Measurements from ENCODE around the gene WDR89.

DNA sequence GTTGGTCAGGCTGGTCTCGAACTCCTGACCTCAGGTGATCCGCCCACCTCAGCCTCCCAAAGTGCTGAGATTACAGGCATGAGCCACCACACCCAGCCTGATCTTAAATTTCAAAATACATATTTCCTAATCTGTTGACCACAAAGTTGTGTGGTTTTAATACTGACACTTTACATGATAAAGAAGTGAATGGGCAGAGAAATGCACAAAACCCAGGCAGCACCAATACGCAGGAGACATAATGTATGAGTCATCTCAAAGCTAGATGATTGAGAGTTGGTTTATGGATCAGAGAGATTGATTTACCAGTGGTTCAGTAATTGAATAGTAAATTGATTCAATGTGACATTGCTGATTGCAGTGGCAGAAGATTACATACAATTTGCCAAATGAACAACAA, 79.3 kb downstream of the WDR89 start:
- TF ChIP-seq, protein P1, sequence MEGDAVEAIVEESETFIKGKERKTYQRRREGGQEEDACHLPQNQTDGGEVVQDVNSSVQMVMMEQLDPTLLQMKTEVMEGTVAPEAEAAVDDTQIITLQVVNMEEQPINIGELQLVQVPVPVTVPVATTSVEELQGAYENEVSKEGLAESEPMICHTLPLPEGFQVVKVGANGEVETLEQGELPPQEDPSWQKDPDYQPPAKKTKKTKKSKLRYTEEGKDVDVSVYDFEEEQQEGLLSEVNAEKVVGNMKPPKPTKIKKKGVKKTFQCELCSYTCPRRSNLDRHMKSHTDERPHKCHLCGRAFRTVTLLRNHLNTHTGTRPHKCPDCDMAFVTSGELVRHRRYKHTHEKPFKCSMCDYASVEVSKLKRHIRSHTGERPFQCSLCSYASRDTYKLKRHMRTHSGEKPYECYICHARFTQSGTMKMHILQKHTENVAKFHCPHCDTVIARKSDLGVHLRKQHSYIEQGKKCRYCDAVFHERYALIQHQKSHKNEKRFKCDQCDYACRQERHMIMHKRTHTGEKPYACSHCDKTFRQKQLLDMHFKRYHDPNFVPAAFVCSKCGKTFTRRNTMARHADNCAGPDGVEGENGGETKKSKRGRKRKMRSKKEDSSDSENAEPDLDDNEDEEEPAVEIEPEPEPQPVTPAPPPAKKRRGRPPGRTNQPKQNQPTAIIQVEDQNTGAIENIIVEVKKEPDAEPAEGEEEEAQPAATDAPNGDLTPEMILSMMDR (IDR thresholded peaks at IDR 0.05) = no peak
- no peak for TF ChIP-seq POLR2A (IDR thresholded peaks at IDR 0.05)

Measured in body of pancreas (tissue), 4 donors.